NCI-H2171 (cell line): Measurements from ENCODE around the gene SPCS2.
A peak's percentile ranks its signal among the peaks of the same experiment; 100 is the strongest.

Experiments
- DNase-seq: peaks from one replicate; lab custom pipeline; 2025; lab: John Stamatoyannopoulos, UW

SPCS2 gene

GRCh38 chr11:74948898-74949752 lies at the start of gene SPCS2, which contains the start of gene XRRA1:
Gene SPCS2, plus strand, starts transcription at chr11:74949266. Its CDS starts 20 bp downstream, at chr11:74949286.
Gene XRRA1, minus strand, starts transcription at chr11:74949091. Its CDS starts 8,213 bp downstream, at chr11:74940878.
- DNase-seq = peak; percentile 86

- DNase-seq = no peak
Observed at GRCh38 chr11:74902342-74902741, 46.7 kb upstream of the SPCS2 start.

- DNase-seq = no peak
Observed at GRCh38 chr11:74905326-74905725, 43.7 kb upstream of the SPCS2 start.

GRCh38 chr11:74909385-74909784 lies 39.7 kb upstream of the SPCS2 start:
- no peak for DNase-seq

- no peak for DNase-seq
Observed at GRCh38 chr11:74909812-74910211, 39.3 kb upstream of the SPCS2 start.

GRCh38 chr11:74923125-74923524 lies 25.9 kb upstream of the SPCS2 start:
- DNase-seq = no peak

GRCh38 chr11:74925281-74925680 lies 23.8 kb upstream of the SPCS2 start:
- DNase-seq = no peak

GRCh38 chr11:74926304-74927030 lies 22.6 kb upstream of the SPCS2 start:
- DNase-seq = no peak

GRCh38 chr11:74927496-74927895 lies 21.6 kb upstream of the SPCS2 start:
- no peak for DNase-seq

GRCh38 chr11:74929431-74930363 lies 19.4 kb upstream of the SPCS2 start:
- peak; percentile 29 for DNase-seq

GRCh38 chr11:74932169-74932568 lies 16.9 kb upstream of the SPCS2 start:
- no peak for DNase-seq

GRCh38 chr11:74932797-74933196 lies 16.3 kb upstream of the SPCS2 start:
- no peak for DNase-seq

GRCh38 chr11:74933765-74934164 lies 15.3 kb upstream of the SPCS2 start:
- no peak for DNase-seq

GRCh38 chr11:74935285-74935684 lies 13.8 kb upstream of the SPCS2 start:
- no peak for DNase-seq

- DNase-seq = no peak
Observed at GRCh38 chr11:74936087-74936486, 13.0 kb upstream of the SPCS2 start.

- DNase-seq = no peak
Observed at GRCh38 chr11:74936976-74937375, 12.1 kb upstream of the SPCS2 start.

- no peak for DNase-seq
Observed at GRCh38 chr11:74937696-74938475, 11.2 kb upstream of the SPCS2 start.

- DNase-seq = no peak
Observed at GRCh38 chr11:74941492-74941891, 7.6 kb upstream of the SPCS2 start.

GRCh38 chr11:74942073-74942759 lies 6.8 kb upstream of the SPCS2 start:
- DNase-seq = no peak

- no peak for DNase-seq
Observed at GRCh38 chr11:74948546-74948897, 544 bp upstream of the SPCS2 start.

GRCh38 chr11:74949753-74950137 lies 679 bp downstream of the SPCS2 start:
- no peak for DNase-seq
